OCI-LY7 (cell line): Measurements from ENCODE around the gene RTN4R.

Experiments used
- EZH2phosphoT487 ChIP-seq: fragments of 200-600 bp; sonication (generic); IDR thresholded peaks from 2 replicates; pipeline ENCODE4 v1.6.1; 2018; ENCODE audit warnings: low read depth, borderline replicate concordance, mild to moderate bottlenecking, mixed run types, antibody characterized with exemption, low read length, moderate library complexity, mixed read lengths
- TF ChIP-seq, protein P1 (sequence below): fragments of 200-600 bp; sonication (generic); conservative IDR thresholded peaks from 2 replicates; pipeline ENCODE4 v1.5.1; 2014; ENCODE audit warnings: mild to moderate bottlenecking, antibody characterized with exemption, low read length, moderate library complexity, mixed read lengths

DNA sequence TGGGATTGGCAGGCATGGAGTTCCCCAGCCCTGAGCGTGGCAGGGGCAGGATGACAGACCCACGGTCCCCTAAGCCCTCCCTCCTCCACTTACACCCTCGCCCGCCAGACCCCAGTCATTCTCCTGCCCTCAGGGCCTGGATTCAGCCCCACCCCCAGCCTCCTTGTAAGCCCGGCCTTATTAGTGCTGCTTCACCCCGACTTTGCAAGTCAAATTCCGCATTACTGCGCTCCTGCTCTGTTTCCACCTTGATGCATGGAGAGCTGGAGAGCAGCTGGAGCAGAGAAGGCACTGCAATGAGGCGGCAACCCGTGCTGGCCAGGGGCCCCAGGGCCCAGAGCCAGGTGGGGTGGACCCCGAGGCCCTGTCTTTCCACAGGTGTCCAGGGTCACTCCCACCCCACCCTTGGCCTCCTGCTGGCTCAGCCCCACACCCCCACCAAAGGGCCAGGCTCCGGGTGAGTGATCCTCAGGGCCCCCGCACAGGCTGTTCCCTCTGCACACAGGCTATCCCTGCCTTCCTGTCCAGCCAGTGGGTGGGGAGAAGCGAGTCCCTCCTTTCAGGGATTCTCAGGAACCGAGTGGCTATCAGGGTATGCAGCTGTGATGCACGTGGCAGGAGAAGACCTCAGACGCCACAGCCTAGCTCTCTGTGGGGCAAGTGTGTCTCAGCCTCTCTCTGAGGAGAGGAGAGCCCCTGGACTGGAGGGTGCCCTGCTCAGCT, 36.4 kb downstream of the RTN4R start:
- TF ChIP-seq, protein P1, sequence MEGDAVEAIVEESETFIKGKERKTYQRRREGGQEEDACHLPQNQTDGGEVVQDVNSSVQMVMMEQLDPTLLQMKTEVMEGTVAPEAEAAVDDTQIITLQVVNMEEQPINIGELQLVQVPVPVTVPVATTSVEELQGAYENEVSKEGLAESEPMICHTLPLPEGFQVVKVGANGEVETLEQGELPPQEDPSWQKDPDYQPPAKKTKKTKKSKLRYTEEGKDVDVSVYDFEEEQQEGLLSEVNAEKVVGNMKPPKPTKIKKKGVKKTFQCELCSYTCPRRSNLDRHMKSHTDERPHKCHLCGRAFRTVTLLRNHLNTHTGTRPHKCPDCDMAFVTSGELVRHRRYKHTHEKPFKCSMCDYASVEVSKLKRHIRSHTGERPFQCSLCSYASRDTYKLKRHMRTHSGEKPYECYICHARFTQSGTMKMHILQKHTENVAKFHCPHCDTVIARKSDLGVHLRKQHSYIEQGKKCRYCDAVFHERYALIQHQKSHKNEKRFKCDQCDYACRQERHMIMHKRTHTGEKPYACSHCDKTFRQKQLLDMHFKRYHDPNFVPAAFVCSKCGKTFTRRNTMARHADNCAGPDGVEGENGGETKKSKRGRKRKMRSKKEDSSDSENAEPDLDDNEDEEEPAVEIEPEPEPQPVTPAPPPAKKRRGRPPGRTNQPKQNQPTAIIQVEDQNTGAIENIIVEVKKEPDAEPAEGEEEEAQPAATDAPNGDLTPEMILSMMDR = no peak
- TF ChIP-seq EZH2phosphoT487 = no peak
